ENCODE measurements around the gene CEP290. TPM values are rescaled to one million over a fixed set of nuclear protein-coding genes. Genes with fewer than 3 reads are reported as not detected.
"Not testable (repeated sequence)": the region's sequence is repeated elsewhere in the genome, so short reads cannot be mapped to it uniquely, and the experiment has no call there.

CEP290 gene
- polyA plus RNA-seq, 12 donors, result 10.9 to 26.6 (median 17.0) TPM; not detected in 1

DNA sequence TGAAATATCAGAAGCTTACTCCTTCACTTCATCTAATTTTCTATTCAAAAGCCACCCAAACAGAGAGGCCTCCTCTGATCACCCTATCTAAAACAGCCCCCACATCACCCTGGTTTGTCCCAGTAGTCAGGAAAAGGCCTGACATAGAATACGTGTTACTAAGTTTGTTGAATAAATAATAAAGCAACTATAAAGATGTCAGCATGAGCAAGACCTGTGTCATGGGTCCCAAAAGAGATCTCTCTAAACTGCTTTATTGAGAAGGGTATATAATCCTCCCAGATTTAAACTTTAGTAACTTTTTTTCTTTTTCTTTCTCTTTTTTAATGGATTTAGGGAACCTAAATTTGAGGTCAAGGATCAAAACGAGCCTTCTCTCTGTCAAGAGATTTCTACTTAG is 85.3 kb downstream of the CEP290 start:
- no peak for DNase-seq

DNA sequence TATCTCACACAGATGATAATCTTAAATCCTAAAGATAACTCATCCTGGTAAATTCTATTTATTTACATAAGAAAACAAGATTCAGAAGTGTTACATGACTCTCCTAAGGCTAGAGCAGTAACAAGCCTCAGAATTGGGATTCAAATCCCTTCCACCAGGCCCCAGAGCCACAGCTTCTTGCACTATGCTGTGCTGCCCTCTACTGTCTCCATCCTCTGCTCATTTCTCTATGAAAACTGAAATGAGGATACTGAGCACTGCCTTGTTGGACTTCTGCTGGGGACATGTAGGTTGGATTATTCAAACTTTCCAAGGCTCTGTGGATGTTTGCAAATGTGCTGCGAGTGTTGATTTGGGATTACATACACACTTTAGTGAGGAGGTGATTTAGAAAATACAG is 89.2 kb downstream of the CEP290 start:
- no peak for DNase-seq

DNA sequence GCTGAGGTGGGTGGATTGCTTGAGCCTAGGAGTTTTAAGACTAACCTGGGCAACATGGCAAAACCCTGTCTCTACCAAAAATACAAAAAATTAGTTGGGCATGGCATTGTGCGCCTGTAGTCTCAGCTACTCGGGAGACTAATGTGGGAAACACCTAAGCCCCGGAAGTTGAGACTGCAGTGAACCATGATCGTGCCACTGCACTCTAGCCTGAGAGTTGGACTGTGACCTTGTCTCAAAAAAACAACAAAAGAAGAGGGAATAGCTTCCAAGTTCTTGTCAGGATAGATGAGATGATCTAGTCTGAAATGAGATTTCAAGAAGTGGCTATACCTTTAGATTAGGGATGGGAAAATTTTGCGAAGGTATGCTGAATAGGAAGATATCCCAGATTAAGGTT is 97.9 kb downstream of the CEP290 start:
- no peak for DNase-seq

DNA sequence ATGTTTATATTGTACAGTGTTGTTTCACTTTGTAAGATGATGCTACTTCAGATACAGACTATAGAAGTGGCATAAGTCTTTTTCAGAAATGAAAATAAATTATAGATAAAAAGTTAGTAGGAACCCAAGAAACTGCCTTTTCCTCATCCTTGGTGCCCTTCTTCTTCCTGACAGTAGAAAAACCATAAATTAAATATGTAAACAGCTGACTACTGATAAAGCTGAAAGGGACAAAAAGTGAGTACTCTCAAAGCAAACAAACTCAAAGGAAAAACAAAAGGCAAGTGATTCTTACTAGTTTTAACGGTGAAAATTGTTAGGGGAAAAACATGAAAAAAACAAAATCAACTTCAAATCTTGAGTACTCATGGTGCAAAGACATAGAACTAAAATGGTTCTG is 104.1 kb downstream of the CEP290 start:
- DNase-seq, result no peak

DNA sequence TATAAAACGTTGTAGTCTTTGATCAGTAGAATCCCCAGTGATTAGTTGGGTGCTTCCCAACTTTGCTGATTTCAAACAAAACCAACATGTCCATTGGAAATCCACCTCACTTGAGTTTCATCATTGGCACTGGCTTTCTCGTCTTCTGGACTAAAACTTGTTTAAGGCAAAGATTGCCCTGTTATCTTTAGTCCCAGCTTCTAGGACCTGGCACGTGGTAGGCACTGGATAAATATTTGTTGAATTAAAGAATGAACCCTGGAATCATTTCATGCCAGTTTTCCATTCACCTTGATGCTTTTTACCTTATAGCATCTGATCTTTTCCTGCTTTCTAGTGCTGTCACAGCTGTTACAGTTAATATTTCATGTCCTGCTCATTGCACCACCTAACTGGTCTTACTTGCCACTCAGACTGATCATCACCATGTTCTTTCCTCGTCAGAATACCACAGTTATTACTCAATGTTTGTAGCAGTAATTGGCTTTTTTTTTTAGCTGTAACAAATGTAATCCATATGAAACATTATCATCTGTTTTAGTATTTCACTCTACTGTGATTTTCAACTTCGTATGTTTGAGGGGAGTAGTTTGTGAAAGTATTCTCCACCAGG is 105.4 kb downstream of the CEP290 start:
- no peak for DNase-seq

DNA sequence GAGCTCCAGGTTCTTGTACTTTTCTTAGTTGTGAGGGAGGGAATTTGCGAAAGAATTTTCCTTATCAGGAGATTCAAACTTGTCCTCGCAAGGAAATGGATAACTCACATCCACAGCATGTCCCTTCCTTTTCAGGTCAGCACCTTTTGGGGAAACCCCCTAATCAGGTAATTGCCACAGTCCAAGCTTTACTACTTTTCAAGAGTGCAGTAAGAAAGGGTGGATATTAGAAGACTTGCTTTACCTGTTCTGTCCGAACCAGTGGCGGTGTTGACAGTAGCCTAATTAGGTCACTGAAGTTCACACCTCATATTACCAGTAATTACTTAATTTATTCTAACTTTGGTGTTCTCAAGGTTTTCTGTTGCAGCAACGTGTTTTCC is 106.0 kb downstream of the CEP290 start:
- no peak for DNase-seq

DNA sequence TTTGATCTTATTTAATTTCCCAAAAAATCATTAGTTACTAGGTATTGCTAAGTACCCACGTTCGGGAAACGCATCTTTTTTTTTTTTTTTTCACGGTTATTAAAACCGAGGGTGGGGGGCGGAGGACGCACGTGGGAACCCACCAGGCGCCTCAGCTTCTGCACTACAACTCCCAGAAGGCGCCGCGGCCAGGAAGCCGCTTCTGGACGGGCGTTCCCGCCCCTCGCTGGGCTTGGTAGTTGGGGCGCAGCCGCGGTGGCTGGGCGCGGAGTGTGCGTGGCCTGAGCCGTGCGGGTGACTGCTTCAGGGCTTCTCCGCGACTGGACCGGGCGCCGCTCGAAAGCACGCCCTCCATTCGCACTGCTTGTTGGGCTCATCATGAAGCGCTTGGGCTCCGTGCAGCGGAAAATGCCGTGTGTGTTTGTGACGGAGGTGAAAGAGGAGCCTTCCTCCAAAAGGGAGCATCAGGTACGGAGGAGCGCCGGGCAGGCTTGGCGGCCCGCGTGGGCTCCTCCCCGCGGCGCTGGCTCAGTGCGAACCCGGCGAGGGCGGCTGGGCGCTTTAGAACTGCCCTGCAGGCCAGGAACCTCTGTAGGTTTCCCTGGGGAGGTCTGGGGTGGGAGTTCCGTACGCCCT is 106.5 kb downstream of the CEP290 start:
- DNase-seq, result peak; percentile 90

DNA sequence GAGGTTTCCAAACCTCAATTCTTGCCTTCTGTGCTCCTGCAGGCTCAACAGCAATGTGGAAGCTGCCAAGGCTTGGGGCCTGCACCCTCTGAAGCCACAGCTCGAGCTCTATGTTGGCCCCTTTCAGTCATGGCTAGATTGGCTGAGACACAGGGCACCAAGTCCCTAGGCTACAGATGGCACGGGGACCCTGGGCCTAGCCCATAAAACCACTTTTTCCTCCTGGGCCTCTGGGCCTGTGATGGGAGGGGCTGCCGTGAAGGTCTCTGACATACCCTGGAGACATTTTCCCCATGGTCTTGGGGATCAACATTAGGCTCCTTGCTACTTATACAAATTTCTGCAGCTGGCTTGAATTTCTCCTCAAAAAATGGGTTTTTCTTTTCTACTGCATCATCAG is 110.7 kb downstream of the CEP290 start:
- DNase-seq, result not testable (repeated sequence)

DNA sequence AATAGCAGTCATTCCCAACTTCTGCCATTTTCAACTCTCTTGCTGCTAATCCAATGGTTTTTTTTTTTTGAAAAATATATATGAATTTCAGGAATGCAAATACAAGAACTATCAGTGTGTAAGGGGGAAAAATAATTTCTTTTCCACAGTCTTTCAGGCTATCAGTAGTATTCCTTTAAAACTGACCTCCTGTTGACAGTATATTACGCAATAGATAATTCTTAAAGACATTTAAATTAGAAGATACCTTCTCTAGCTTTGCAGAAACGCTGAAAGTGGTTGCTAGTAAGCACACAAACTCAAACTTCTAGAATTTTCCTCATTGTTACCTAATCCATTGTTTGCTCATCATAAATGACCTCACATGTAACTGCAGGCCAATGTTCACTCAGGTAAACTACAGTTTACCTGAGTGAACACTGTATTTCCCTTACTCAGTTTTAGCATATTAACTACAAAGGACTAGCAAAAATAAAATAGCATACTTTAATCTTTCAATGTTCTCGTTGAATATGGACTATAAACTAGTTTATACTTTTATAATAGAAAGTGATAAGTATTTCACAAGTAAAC is 112.7 kb downstream of the CEP290 start, which contains the start of gene C12orf50:
Gene C12orf50 (minus strand): TSS at position 309 of the 573 bp plus-strand sequence. CDS start 2,439 bp downstream, outside the sequence.
- DNase-seq, result no peak

DNA sequence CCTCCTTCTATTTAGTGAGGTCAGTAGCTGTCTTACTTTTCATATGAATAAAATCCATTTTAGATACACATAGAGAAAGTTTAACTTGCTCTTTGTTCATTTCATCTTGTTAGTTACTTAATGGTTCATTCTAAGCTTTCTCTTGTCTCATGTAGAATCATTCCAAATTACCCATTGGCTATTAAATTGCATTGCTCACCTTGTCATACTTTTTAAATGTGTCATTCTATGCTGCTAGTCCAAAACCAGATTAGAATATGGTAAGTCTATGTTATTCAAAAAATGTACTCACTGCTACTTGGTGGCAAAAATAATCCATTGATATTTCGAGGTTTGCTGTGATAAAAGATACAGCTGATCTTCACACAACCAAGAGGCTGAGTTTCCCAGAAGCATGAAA is 115.7 kb downstream of the CEP290 start:
- no peak for DNase-seq

DNA sequence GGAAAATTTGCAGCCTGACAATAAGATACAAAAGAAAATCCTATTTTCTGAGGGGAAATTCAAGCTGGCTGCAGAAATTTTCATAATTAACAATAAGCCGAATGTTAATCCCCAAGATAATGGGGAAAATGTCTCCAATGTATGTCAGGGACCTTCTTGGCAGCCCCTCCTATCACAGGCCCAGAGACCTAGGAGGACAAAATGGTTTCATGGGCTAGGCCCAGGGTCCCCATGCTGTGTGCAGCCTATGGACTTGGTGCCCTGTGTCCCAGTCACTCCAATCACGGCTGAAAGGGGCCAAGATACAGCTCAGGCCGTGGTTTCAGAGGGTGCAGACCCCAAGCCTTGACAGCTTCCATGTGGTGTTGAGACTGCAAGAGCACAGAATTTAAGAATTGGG is 123.9 kb downstream of the CEP290 start:
- DNase-seq, result no peak

DNA sequence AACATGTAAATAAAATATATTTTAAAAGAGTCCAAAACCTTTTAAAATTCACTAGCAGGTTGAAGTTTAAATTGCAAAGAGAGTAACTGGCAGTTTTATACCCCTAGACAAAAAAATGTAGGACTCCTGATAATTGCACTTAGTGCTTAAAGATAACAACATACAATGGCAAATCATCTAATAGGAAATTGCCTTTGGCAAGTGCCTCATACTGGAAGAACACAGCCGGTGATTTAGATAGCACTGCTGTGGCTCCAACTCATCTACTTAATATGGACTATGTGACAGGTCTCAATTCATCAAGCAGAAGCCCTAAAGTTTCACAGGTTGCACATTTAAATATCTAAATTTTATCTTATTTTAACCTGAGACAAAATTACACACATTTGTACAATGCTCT is 126.1 kb downstream of the CEP290 start:
- no peak for DNase-seq

DNA sequence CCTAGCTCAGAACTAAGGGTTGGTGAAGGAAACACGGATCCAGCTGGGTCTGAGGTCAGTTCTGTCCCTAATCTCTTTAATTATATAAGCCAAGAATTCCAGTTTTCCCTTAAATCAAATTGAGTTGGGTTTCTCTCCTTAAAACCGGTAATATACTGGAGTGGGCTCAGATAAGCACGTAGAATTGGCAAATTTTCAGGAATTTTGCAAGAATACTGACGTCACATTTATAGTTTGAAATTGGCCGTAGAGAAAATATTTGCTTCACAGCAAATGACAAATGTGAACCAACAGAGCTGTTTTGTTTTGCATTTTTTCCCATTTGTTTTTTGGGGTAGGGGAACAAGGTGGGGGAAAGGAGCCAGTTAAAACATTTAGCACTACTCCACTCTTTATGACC is 130.1 kb downstream of the CEP290 start:
- no peak for DNase-seq

DNA sequence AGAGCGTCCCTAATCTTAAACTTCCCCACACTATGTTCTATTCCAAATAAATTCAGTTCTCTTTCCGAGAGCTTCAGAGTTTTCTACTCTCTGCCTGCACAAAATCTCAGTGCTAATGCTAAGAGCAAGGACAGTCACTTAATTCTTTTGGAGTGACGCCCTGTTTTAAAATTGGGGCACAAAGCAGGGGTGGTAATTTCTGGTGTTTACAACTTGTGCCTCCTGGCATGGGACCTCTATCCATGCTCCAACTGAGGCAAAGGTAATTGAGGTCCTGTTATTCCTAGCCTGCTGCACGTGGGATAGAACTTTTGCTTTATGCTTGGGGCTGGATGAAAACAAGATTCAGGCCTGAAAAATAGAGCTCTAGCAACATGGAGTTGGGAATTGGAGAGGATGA is 135.5 kb downstream of the CEP290 start:
- DNase-seq, result no peak

DNA sequence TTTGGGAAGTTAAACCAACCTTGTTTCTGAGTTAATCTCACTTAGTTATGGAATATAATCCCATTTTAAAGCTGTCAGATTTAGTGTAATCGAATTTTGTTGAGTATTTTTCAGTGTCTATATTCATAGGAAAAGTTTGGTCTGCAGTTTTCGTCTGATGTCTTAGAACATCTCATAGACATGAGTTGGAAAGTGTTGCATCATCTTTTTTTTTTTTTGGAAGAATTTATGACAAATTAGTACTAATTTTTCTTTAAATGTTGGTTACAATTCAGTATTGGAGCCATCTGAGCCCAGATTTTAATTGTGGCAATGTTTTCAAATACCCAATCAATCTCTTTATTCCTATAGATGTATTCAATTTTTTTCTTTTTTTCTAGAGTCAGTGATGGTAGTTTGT is 140.6 kb downstream of the CEP290 start:
- DNase-seq, result no peak

Other genes starting within 250 kb of the CEP290 start
- under 1 TPM in 10 of 12 donors, not detected in 2; 0.14 to 0.48 (median 0.20) TPM for gene C12orf50, start 112.7 kb downstream of the CEP290 start, polyA plus RNA-seq (ENCODE audit: insufficient read length in 12 of 12)
- 100 to 1,000 TPM in 1 of 12 donors, 10 to 100 TPM in 11; 12.9 to 153 (median 17.6) TPM for gene TMTC3, start 219 bp upstream of the CEP290 start, polyA plus RNA-seq (ENCODE audit: insufficient read length in 12 of 12)